Spleen (tissue), 7 donors: ENCODE results near the gene PARD3B.

ENCODE experiments used
- POLR2A ChIP-seq, 3 donors: fragments of 450-650 bp; IDR thresholded peaks; one replicate each; pipeline ENCODE4 v1.5.1; 2017; ENCODE audit warnings: antibody characterized with exemption in 3 of 3, mild to moderate bottlenecking in 1 of 3
- TF ChIP-seq, protein P1 (sequence below), 11 experiments: fragments of 200-600 bp in 7 of 11; fragments of 450-650 bp in 4 of 11; sonication (generic) in 4 of 11; IDR thresholded peaks in 8 of 11; conservative IDR thresholded peaks in 3 of 11; 1 replicate in 7 of 11; 2 replicates in 4 of 11; pipeline versions ENCODE4 v1.4.0 to v1.8.0; 2016 to 2021; ENCODE audit warnings: antibody characterized with exemption in 11 of 11, inconsistent platforms in 4 of 11, mild to moderate bottlenecking in 1 of 11
- donor health status: DM: no; HTN: no; CAD: no; lungs with moderate emphysema.
- donor health status: DM: no; HTN: no; CAD: no.
- donor health status: DM: no; HTN: no; CAD: no.

GRCh38 chr2:204507636-204508035 is 37.6 kb upstream of the PARD3B start:
- TF ChIP-seq, protein P1, sequence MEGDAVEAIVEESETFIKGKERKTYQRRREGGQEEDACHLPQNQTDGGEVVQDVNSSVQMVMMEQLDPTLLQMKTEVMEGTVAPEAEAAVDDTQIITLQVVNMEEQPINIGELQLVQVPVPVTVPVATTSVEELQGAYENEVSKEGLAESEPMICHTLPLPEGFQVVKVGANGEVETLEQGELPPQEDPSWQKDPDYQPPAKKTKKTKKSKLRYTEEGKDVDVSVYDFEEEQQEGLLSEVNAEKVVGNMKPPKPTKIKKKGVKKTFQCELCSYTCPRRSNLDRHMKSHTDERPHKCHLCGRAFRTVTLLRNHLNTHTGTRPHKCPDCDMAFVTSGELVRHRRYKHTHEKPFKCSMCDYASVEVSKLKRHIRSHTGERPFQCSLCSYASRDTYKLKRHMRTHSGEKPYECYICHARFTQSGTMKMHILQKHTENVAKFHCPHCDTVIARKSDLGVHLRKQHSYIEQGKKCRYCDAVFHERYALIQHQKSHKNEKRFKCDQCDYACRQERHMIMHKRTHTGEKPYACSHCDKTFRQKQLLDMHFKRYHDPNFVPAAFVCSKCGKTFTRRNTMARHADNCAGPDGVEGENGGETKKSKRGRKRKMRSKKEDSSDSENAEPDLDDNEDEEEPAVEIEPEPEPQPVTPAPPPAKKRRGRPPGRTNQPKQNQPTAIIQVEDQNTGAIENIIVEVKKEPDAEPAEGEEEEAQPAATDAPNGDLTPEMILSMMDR (IDR thresholded peaks at IDR 0.05 in 8 of 11, conservative IDR thresholded peaks at IDR 0.05 in 3 of 11), result no peak
- no peak for TF ChIP-seq POLR2A (IDR thresholded peaks at IDR 0.05)
